Measurements from ENCODE around the gene SRRM2.
A peak's percentile ranks its signal among the peaks of the same experiment; 100 is the strongest.

The SRRM2 gene

DNA sequence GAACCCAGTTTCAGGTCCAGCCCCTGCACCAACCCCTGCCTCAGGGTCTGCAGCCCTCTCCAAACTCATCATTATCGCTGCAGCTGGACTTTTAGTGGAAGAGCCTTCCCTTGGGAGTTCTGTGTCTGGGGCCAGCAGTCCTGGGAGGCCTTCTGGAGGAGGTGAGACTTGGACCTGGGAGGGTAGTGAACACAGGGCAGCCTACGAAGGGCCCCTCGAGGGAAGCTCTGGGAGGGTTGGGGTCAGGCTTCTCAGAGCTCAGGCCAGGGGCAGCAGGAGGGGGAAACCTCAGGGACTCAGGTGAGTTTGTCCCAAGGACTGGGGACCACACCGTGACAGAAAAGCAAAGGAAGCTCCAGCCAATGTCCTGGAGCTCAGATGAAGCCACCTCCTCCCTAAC lies 11.3 kb upstream of the SRRM2 start:
- DNase-seq: no peak

DNA sequence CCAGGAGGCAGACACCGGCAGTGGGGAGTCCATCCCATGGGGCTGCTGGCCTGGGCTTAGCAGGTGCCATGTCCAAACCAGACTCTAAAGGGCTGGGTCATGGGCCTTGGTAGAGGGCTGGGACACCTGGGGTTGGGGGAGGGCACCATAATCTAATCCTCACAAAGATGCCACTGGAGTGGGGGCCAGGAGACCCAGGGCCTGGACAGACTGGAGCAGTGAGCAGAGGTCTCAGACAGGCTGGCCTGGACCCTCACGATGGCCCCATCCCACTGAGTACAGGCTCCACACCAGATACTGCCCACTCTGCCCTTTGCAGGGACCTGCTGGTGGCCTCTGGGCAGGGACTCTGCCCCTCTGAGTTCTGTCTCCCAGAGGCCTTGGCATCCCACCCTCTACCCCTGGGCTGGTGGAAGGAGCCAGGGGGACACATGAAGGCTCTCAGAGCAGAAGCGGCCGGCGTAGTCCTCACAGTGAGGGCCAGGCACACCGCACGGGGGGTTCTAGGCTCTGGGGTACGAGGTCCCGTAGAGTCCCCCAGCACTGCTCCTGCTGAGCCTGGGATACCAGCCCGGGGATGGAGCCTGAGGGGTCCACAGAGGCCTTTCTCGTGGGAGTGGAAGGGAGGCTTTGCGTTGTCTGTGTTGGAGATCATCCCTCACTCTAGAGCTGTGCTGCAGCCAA lies 10.0 kb upstream of the SRRM2 start:
- no peak for DNase-seq

DNA sequence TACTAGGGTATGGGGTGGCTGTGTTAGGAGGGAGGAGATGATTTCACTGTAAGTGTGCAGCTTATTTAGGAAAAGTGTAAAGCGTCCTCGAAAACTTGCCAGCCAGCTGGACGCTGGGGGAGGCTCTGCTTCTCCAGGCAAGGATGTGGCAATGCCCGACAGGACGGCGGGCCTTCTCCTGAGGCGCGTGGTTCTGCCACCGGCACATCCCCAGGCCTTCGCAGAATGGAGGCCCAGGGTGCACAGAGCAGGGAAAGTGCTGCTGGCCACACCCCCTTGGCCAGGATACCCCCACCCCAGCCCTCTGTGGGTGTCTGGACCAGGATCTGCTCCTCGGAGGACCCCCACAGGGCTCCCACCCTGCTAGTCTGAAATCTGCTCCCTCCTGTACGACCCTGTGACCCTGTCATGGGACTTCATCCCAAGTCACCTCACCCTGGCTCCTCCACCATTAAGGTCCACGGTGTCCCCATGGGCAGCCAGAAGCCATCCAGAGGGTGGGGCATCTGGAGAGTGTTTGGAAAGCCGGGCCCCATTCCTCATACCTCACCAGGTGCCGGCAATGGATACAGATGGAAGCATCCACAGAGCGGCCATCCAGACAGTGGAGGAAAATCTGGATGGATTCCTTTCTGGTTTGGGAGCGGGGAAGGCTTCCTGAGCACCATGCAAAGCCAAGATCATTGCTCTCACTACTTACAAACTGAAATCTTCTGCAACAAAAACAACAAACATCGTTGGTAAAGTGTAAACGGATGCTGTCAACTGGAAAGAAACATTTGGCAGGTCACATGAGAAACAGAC lies 9.2 kb upstream of the SRRM2 start:
- DNase-seq: no peak

DNA sequence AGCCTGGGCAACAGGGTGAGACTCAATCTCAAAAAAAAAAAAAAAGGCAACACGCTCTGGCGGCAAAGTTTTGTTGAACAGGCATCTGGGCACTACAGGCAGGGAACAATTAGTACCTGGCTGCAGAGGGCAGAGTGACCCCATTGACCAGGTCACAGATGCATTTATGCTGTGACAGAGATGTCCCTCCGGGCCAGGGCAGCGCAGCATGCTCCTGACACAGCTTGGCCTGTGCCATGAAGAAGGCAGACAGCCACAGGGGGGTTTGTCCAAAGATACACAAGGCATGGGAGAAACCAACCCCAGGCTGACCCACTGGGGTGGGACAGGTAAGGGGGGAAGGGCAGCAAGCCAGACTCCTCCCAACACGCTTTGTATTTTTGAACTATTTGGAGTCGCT lies 7.7 kb upstream of the SRRM2 start:
- DNase-seq: no peak

DNA sequence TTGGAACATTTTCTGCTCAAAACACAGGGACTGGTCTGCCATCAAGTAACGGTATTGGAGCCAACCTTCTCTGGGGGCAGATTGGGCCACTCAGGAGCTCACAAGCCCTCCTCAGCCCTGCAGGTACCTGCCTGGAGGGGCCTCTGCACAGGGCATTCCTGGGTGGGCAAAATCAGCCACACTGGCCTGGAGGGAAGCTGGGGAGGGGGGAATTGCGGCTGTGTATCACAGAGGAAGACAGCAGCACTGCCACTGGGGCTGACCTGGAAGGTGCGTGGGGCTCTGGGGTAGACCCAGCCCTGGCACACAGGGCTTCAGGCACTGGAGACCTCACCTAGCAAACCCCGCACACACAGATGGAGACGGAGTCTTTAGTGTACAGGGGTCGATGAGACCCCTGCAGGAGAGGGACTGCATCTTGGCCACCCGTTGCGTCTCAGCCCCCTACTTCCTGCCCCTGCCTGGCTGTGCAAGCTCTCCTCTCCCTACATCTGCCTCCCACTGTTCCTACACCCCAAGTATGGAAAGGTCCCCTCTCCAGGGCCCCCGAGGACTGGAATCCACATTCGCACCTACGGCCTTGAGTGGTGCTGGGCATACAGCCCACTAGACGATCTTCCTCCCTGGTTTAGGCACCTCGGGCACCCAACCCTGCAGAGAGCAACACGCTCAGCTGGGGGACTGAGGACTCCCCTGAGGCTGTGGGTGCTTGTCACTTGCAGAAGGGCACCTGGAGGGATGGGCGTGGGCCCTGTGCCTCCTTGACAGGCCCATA lies 7.1 kb upstream of the SRRM2 start:
- DNase-seq: no peak

DNA sequence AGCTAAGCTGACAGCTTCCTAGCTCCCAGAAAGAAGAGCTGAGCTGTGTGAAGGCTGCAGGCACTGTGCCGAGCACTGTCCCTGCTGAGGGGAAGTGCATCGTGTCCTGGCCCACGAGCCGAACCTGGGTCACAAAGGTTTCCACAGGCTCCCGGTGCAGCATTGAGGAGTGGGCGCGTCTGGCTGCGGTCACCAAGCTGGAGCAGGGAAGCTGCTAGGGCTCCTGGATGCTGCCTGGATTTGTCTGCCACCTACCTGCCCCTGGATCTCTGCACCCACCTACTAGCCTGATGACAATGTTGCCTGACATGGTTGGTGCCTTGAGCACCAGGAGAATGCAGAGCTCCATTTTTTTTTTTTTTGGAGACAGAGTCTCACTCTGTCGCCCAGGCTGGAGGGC lies 6.5 kb upstream of the SRRM2 start:
- DNase-seq: no peak

DNA sequence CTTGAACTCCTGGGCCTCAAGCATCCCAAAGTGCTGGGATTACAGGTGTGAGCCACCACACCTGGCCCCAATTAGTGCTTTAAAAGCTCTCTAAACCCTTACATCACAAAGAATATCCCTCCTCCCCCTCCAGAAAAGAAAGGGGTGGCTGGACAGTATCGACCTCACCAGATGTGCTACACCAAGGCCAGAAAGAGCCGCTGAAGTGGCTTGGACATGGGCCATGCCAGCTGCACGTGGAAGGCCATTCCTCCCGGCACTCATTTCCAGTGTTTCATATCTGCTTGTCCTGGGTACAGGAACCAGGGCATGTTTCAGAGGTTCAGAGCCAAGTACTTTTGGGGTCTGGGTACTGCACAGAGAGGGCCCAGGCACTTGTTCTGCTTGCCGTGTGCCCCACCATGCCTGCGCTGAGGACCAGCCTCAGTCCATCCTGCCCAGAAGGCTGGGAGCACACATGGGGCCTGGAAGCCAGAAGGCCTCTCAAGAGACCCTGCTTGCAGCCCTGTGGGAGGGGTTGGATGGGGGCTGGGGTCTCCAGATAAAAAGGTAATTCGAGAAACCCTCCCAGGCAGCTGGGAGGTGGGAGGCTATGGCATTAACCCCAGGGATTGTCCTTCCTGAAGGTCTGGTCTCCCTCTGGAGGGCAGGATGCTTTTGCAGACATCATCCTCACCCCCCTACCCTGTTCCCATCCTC lies 3.5 kb upstream of the SRRM2 start:
- DNase-seq: no peak

DNA sequence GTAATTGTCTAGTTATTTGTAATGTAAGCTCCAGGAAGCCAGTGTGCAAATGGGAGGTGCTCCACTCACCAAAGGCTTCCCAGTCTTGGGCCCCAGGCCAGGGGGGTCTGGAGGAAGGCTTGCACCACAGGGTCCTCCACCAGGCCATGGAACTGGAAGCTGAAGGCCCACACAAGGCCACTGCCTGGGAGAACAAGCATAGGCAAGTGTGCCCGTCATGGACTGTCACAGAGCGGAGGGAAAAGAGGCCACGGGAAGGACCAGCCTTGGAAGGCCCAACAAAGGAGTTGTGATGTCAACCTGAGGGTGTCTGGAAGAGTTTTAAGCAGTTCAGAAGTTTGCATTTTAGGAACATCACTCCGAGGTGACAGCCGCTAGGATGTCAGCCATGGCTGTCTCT lies 3.0 kb upstream of the SRRM2 start:
- no peak for DNase-seq

DNA sequence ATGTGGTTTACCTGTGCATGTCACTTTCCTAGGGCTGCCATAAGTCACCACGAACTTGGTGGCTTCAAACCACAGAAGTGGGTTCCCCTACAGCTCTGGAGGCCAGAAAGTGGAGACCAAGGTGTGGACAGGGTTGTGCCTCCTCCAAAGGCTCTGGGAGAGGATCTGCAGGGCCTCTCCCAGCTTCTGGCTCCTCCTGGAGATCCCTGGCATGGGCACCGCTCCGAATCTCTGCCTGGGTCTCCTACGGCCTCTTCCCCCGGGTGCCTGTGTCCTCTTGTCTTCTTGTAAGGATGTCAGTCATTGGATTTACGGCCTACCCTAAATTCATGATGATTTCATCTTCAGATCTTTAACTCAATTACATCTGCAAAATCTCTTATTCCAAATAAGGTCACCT lies 2.5 kb upstream of the SRRM2 start:
- DNase-seq: no peak

DNA sequence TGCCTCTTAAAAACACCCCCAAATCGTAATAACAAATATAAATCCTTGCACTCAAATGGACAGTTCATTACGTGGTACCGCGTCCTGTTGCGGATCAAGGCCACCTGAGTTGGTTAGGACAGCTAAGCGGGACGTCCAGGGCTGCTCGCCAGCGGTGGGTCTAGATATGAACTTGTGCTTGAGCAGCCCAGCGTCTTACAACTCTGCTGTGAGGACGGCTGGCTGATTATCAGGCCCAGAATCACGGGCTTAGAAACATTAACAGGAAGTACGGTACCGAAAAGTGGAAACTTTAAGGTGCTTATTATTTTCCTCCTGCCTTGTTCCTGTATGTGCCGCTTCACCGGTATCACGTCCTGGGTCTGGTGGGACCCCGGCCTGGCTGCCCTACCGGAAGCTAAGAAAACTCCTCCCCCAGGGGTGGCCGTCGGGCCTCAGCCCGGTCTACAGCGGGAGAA lies 832 bp upstream of the SRRM2 start:
- DNase-seq: no peak

DNA sequence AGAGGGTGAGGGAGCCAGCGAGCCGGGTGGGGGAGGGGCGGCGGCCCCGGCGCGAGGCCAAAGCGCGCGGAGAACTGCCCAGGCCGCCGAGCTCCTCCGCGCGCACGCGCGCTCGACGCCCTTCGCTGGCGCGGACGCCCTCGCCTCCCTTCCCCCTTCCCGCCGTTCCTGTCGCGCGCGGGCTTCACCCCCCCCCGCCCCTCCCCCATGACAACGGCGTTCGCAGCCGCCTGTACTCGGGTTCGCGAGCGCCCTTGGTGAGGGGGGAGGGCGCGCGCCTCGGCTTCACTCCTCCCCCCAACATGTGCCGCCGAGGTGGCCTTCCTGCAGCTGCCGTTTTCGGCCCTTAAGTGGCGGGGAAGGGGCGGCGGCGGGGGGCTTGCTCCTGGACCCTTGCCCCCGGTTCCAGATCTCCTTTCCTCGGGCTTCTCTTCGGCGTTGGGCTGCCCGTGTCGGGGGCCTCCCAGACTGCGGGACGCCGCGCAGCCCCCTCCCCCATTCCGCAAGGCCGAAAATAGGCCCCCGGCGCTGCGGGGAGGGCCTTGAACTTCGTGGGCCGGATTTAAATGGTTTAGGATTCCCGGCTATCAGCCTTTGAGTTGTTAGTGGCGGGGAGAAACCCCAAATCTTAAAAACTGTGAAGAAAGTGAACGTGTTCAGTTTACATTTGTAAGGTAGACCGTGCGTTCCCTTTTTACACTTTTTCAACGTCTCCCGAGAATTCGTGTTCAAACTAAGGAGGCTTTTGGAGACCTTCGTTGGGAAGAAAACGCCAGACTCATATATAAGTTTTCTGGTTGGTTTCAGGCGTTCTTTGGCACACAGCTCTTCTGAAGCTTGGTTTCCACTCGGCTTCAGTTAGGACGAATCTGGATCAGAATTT lies 653 bp downstream of the SRRM2 start:
- DNase-seq: peak; percentile 60 to 74 (median 70)

DNA sequence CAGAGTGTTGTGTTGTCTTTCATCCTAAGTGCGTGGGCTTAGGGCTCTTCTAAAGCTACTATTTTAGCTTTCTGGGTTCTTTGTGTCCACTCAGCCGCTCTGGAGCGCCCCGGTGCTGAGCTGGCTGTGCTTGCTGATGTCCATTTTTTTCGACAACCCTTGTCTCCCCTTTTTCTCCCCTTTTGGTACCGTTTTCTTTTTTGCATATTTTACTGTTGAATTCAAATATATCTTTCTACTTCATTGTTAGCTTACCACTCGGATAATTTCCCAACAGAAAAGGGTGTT lies 1.2 kb downstream of the SRRM2 start:
- no peak for DNase-seq

DNA sequence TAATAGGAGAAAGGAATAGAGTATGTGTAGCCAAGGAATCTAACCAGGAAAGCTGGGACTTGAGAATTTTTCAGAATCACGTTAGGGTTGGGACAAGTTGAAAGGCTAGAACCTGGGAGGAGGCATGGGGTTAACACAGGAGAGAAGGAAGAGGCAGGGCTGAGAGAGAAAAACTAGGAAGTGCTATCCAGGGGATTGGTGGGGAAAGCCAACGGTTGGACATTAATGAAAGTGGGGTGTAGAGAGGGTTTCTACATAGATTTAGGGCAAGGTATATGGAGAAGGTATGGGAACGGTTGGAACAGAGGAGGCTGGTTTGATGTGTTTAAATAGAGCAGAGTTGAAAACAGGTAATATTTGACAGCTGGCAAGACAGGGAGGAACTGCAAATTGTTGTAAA lies 2.7 kb downstream of the SRRM2 start:
- DNase-seq: no peak

DNA sequence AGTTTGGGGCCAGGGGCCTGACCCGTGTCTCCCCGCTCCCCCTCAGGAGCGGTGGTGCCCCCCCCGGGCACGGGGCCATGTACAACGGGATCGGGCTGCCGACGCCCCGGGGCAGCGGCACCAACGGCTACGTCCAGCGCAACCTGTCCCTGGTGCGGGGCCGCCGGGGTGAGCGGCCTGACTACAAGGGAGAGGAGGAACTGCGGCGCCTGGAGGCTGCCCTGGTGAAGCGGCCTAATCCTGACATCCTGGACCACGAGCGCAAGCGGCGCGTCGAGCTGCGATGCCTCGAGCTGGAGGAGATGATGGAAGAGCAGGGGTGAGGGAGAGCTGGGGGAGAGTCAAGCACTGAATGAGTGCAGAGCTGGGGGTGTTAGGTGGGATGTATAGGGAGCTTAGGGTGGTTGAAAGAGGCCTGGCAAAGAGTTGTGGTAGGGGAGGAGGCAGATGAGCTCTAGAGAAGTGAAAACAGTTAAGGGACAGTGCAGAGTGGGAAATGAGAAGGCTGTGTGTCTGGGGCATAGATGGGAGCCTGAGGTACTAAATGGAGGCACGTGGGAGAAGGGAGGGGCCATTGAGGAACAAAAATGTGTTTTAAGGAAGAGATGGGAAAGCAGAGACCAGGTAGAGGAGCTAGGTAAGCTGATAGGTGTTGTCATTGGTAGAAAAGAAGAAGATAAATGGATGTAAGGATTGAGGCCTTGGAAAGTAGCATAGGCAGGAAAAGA lies 4.0 kb downstream of the SRRM2 start:
- DNase-seq: no peak

DNA sequence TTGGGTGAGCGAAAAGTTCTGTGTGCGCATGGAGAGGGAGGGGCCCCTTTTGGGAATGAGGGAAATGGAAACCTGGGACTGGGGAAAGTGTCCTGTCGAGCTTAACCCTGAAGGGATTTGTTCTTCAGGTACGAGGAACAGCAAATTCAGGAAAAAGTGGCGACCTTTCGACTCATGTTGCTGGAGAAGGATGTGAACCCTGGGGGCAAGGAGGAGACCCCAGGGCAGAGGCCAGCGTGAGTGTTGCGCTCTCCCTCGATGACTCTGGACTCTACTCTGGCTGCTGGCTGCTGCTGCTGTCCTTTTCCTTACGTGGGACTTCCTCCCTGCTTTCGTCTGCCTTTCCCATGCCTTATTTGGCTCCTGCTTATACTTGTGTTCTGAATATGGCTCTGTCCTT lies 4.9 kb downstream of the SRRM2 start:
- DNase-seq: no peak

DNA sequence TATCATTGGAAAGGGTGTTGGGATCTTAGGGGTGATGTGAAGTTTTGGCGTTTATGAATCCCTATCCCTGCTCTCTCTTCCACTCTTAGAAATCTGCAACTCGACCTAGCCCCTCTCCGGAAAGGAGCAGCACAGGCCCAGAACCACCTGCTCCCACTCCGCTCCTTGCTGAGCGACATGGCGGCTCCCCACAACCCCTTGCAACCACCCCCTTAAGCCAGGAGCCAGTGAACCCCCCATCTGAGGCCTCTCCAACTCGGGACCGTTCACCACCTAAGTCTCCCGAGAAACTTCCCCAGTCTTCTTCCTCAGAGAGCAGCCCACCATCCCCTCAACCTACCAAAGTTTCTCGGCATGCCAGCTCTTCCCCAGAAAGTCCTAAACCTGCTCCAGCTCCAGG lies 9.0 kb downstream of the SRRM2 start:
- no peak for DNase-seq

DNA sequence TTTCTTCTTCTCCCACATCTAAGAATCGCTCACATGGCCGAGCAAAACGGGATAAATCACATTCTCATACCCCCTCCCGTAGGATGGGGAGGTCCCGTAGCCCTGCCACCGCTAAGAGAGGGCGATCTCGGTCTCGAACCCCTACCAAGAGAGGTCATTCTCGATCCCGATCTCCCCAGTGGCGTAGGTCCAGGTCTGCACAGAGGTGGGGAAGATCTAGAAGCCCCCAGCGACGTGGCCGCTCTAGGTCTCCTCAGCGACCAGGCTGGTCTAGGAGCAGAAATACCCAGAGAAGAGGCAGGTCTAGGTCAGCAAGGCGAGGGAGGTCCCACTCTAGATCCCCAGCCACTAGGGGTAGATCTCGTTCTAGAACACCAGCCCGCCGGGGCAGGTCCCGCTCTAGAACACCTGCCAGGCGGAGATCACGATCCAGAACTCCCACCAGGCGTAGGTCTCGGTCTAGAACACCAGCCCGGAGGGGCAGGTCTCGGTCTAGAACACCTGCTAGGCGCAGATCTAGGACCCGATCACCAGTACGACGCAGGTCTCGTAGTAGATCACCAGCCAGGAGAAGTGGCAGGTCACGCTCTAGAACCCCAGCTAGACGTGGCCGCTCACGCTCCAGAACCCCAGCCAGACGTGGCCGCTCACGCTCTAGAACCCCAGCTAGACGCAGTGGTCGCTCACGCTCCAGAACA lies 9.6 kb downstream of the SRRM2 start:
- DNase-seq: no peak

DNA sequence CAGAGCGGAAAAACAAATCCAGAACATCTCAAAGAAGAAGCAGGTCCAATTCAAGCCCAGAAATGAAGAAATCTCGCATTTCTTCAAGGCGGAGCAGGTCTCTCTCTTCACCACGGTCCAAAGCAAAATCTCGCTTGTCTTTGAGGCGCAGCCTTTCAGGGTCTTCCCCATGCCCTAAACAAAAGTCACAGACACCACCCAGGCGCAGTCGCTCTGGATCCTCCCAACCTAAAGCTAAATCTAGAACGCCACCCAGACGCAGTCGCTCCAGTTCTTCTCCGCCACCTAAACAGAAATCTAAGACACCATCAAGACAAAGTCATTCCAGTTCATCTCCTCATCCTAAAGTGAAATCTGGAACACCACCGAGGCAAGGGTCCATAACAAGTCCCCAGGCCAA lies 10.3 kb downstream of the SRRM2 start:
- DNase-seq: no peak

DNA sequence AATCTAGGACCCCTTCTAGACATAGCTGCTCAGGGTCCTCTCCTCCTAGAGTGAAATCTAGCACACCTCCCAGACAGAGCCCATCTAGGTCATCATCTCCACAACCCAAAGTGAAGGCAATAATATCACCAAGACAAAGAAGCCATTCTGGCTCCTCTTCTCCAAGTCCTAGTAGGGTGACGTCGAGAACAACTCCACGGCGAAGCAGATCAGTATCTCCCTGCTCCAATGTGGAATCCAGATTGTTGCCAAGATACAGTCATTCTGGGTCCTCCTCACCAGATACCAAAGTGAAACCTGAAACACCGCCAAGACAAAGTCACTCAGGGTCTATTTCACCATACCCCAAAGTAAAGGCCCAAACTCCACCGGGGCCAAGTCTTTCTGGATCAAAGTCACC lies 10.7 kb downstream of the SRRM2 start:
- DNase-seq: no peak

DNA sequence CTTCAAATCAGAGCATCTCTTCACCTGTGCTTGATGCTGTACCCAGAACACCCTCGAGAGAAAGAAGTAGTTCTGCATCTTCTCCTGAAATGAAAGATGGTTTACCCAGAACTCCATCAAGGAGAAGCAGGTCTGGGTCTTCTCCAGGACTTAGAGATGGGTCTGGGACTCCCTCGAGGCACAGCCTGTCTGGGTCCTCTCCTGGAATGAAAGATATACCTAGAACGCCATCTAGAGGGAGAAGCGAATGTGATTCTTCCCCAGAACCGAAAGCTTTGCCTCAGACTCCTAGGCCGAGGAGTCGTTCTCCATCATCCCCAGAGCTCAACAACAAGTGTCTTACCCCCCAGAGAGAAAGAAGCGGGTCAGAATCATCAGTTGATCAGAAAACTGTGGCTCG lies 12.3 kb downstream of the SRRM2 start:
- no peak for DNase-seq
